Measurements from ENCODE around the gene PLB1.

Gene PLB1

DNA sequence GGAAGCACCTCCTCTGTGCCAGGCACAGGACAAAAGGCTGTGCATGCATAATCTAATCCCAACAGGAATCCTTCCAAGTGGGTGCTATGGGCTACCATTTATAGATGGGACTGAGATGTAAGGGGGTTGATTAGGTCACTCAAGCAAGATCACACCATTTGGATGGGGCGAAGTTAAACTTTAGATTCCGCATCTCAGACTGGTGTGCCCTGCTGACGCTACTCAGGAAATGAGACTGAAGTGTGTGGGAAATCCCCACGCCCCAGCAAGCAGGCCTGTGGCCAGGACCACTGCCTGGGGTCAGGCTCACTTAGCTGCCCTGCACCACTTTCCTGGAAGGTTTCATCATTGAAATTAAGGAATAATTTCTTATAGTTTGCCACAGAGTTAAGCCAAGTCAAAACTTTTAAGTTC lies 185.3 kb downstream of the PLB1 start:
- TF ChIP-seq CTCF (IDR thresholded peaks at IDR 0.05; ENCODE audit: low read depth, low read length, missing control alignments): no peak
- no peak overlapping the region for H3K4me3 ChIP-seq (ENCODE audit: low read depth, low read length)
- DNase-seq (ENCODE audit: low read depth): peak; percentile 47

GRCh38 chr2:28681606-28682005 lies 185.7 kb downstream of the PLB1 start:
- no peak for TF ChIP-seq CTCF (IDR thresholded peaks at IDR 0.05; ENCODE audit: low read depth, low read length, missing control alignments)
- no peak for DNase-seq (ENCODE audit: low read depth)
- H3K4me3 ChIP-seq (ENCODE audit: low read depth, low read length): no peak overlapping the region

DNA sequence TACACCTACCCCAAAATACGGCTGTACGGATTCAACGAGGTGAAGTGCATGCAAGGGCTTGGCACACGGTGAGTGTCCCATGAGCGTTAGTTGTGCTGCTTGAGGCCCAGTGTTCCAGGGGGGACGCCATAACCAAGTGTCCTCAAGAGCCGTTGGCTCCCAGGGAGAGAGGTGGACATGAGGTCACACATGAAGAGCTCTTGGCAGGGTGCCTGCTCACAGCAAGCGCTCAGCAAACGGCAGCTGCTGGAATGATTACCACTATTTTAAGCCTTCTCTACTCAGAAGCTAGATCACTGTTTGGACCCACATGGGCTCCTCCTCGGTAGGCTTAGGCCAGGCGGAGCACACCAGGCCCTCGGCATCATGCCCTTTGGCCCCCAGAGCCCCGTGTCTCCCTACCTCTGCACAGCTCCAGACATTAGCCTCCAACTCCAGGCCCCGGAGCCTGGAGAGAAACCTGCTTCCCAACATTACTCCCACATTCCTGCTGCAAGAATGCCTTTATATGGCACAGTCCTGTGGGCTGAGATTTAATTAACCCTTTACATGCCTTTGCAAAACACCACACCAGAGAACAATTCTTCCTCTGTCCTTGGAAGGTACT lies 187.3 kb downstream of the PLB1 start:
- H3K4me3 ChIP-seq (ENCODE audit: low read depth, low read length): no peak overlapping the region
- DNase-seq (ENCODE audit: low read depth): no peak
- no peak for TF ChIP-seq CTCF (IDR thresholded peaks at IDR 0.05; ENCODE audit: low read depth, low read length, missing control alignments)

DNA sequence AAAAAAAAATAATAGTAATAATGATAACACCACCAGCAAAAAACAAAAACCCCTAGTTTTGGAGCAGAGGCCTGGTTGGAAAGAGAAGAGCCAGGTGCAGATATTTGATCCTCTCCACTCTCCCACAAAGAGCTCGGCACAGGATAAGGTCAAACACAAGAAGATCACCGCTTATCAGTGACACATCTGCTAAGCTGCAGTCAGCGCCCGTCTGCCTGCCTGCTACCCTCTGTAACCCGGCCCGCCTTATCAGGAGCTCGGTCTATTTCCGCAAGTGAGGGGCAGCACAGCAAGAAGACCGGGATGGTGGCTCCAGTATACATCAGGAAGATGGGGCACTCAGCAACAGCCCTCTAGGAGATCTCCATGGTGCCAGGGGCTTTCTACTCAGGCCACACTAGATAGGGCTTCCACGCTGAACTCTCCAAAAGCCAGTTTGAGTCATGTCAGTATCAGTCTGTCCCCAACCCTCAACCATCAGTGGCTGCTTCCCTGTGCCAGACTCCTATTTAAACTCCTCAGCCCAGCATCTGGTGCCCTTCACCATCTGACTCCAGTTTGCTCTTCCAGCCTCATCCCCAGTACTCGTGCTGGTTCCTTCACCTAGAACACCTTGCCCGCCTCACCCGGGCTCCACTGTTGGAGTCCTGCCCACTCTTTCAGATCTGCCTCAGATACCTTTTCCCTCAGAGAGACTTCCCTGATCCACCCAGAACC lies 188.4 kb downstream of the PLB1 start:
- no peak for TF ChIP-seq CTCF (IDR thresholded peaks at IDR 0.05; ENCODE audit: low read depth, low read length, missing control alignments)
- no peak overlapping the region for H3K4me3 ChIP-seq (ENCODE audit: low read depth, low read length)
- no peak for DNase-seq (ENCODE audit: low read depth)

- DNase-seq (ENCODE audit: low read depth): no peak
- TF ChIP-seq CTCF (IDR thresholded peaks at IDR 0.05; ENCODE audit: low read depth, low read length, missing control alignments): no peak
- no peak overlapping the region for H3K4me3 ChIP-seq (ENCODE audit: low read depth, low read length)
Measured at GRCh38 chr2:28687171-28687570, 191.3 kb downstream of the PLB1 start.

DNA sequence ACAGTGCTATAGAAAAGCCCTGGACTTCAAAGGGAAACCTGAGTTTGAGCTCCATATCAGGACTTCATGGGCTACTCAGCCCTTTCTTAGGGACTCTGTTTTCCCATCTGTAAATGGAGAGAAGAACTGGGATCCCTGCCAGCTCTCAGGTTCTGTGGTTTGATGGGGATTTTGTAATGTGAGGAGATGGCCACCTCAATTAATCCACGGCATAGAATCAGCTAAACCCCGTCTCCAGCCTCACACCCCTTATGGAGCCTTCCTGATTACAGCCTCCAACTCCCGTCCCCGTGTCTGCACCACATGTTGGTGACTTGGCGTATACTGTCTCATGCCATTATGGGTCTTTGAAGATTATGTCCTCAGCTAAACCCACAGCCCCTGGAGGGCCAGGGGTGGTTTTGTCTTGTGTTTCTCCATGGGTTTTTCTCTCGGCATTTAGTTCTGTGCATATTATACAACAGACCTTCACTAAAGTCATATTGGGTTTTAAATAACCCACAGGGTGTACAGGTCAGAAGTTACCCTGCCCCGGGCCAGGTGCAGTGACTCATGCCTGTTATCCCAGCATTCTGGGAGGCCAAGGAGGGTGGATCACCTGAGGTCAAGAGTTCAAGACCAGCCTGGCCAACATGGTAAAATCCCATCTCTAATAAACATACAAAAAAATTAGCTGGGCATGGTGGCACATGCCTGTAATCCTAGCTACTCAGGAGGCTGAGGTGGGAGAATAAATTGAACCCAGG lies 192.0 kb downstream of the PLB1 start:
- no peak overlapping the region for H3K4me3 ChIP-seq (ENCODE audit: low read depth, low read length)
- no peak for TF ChIP-seq CTCF (IDR thresholded peaks at IDR 0.05; ENCODE audit: low read depth, low read length, missing control alignments)
- DNase-seq (ENCODE audit: low read depth): no peak
